HepG2 (cell line): ENCODE results near the gene TRIM37. TPM values are rescaled to one million over a fixed set of nuclear protein-coding genes. Genes with fewer than 3 reads are reported as not detected.
A peak's percentile ranks its signal among the peaks of the same experiment; 100 is the strongest.

Source experiments
- ATAC-seq: fragments of 200-7000 bp; cut with Tn5 transposase; 3 replicates; pipeline ENCODE4 v1.9.1; 2020; ENCODE audit warnings: mild to moderate bottlenecking, moderate library complexity
- BruUV-seq: library from RNA; stranded (reverse); fragments of 400-500 nt; replicated peaks from 2 replicates; lab custom pipeline; 2021; lab: Mats Ljungman, UMichigan
- CTCF ChIA-PET: fragments of 300-600 bp; formaldehyde crosslinking; extraction: SDS; loops from one replicate; lab custom pipeline; 2021; ENCODE audit warnings: low total read pairs, inconsistent platforms, low intra/inter-chr PET ratio; lab: Yijun Ruan, JAX
- POLR2A ChIA-PET: fragments of 350-600 bp; sonication (Branson Sonifier 250); formaldehyde crosslinking; loops from one replicate; lab custom pipeline; 2020; ENCODE audit warnings: antibody characterized with exemption, inconsistent platforms; lab: Yijun Ruan, JAX
- DNase-seq: peaks from one replicate; pipeline ENCODE4 v3.0.0-alpha.2; 2015; ENCODE audit warnings: low spot score
- FAIRE-seq: peaks from 3 replicates; lab custom pipeline; 2011; peaks lifted over from hg19 to GRCh38; lab: Jason Lieb, UNC
- H2AFZ ChIP-seq: one replicate; pipeline ENCODE4 v1.6.1; 2011; ENCODE audit warnings: low read length, inconsistent platforms
- H3K27ac ChIP-seq: fragments of 300-600 bp; 3 replicates; pipeline ENCODE4 v1.8.0; 2011; ENCODE audit warnings: mixed run types, mild to moderate bottlenecking, mixed read lengths, low read length, inconsistent platforms; ENCODE audit not compliant: insufficient read depth; ENCODE audit errors: extremely low read length
- H3K27me3 ChIP-seq, 2 experiments: fragments of 200-600 bp in 1 of 2; 2 replicates in 1 of 2; 3 replicates in 1 of 2; pipeline versions ENCODE4 v1.6.0 to v1.8.0; 2011; ENCODE audit warnings: low read length in 2 of 2, mild to moderate bottlenecking in 2 of 2, moderate library complexity in 2 of 2, inconsistent platforms in 1 of 2; ENCODE audit not compliant: insufficient read depth in 2 of 2, control insufficient read depth in 1 of 2
- H3K36me3 ChIP-seq, 2 experiments: fragments of 200-600 bp in 1 of 2; replicated peaks in 1 of 2; 2 replicates in 1 of 2; 3 replicates in 1 of 2; pipeline versions ENCODE4 v1.5.1 to v1.8.0; 2011; ENCODE audit warnings: low read length in 2 of 2, inconsistent platforms in 1 of 2; ENCODE audit not compliant: insufficient read depth in 2 of 2, control insufficient read depth in 1 of 2
- H3K4me1 ChIP-seq: 2 replicates; pipeline ENCODE4 v1.5.1; 2012; ENCODE audit warnings: low read length, inconsistent platforms; ENCODE audit not compliant: insufficient read depth
- H3K4me2 ChIP-seq: 2 replicates; pipeline ENCODE4 v1.6.0; 2011; ENCODE audit warnings: low read depth, low read length, inconsistent platforms
- H3K4me3 ChIP-seq, 3 experiments: fragments of 200-600 bp in 1 of 3; sonication (generic), shearing (Covaris generic) in 1 of 3; replicated peaks in 1 of 3; 2 replicates each; pipeline ENCODE4 v1.5.1; 2011 to 2016; ENCODE audit warnings: low read length in 3 of 3, inconsistent platforms in 2 of 3, low read depth in 2 of 3, mild to moderate bottlenecking in 2 of 3, control low read depth in 1 of 3, mixed read lengths in 1 of 3; ENCODE audit not compliant: insufficient read depth in 1 of 3
- H3K79me2 ChIP-seq: one replicate; pipeline ENCODE4 v1.6.1; 2011; ENCODE audit warnings: low read length, inconsistent platforms; ENCODE audit not compliant: insufficient read depth
- H3K9ac ChIP-seq: 2 replicates; pipeline ENCODE4 v1.6.0; 2011; ENCODE audit warnings: mild to moderate bottlenecking, low read depth, low read length, inconsistent platforms; ENCODE audit not compliant: insufficient read depth
- H3K9me3 ChIP-seq: 2 replicates; pipeline ENCODE4 v1.5.1; 2012; ENCODE audit warnings: mild to moderate bottlenecking, low read length
- H4K20me1 ChIP-seq: 2 replicates; pipeline ENCODE4 v1.6.0; 2011; ENCODE audit warnings: inconsistent platforms, mild to moderate bottlenecking, low read length, moderate library complexity; ENCODE audit not compliant: insufficient read depth
- FOXK1 ChIP-seq: sonication (generic); formaldehyde crosslinking; IDR thresholded peaks from 2 replicates; pipeline ENCODE4 v1.4.0; 2020; ENCODE audit warnings: low read depth, missing genetic modification reagents, borderline replicate concordance
- GFI1 ChIP-seq: sonication (generic); formaldehyde crosslinking; IDR thresholded peaks from 2 replicates; pipeline ENCODE4 v1.5.0; 2020; ENCODE audit warnings: missing genetic modification reagents, mild to moderate bottlenecking, borderline replicate concordance
- GLI4 ChIP-seq: sonication (generic); formaldehyde crosslinking; IDR thresholded peaks from 2 replicates; pipeline ENCODE4 v1.5.1; 2020; ENCODE audit warnings: missing genetic modification reagents, mild to moderate bottlenecking, moderate library complexity, borderline replicate concordance
- MAFF ChIP-seq: IDR thresholded peaks from 2 replicates; pipeline ENCODE4 v1.6.1; 2011; ENCODE audit warnings: low read depth, low read length, improper control_type of control experiment
- NCOA1 ChIP-seq: sonication (generic); formaldehyde crosslinking; IDR thresholded peaks from 2 replicates; pipeline ENCODE4 v1.9.0; 2021; ENCODE audit warnings: missing genetic modification reagents
- NR2C2 ChIP-seq: sonication (generic); formaldehyde crosslinking; IDR thresholded peaks from 2 replicates; pipeline ENCODE4 v1.4.0; 2020; ENCODE audit warnings: missing genetic modification reagents, mild to moderate bottlenecking, moderate library complexity, borderline replicate concordance
- SNRNP70 ChIP-seq: fragments of 200-400 bp; formaldehyde crosslinking; IDR thresholded peaks from 2 replicates; pipeline ENCODE4 v1.6.1; 2017; ENCODE audit warnings: mild to moderate bottlenecking, low read depth, low read length, moderate library complexity
- YEATS2 ChIP-seq: sonication (generic); formaldehyde crosslinking; IDR thresholded peaks from 2 replicates; pipeline ENCODE4 v1.4.0; 2020; ENCODE audit warnings: missing genetic modification reagents, borderline replicate concordance
- ZMYM4 ChIP-seq: sonication (generic); formaldehyde crosslinking; IDR thresholded peaks from 2 replicates; pipeline ENCODE4 v1.8.1; 2023; ENCODE audit warnings: mild to moderate bottlenecking, missing genetic modification reagents
- ZNF12 ChIP-seq: sonication (generic); formaldehyde crosslinking; IDR thresholded peaks from 2 replicates; pipeline ENCODE4 v1.5.0; 2020; ENCODE audit warnings: missing genetic modification reagents
- ZNF570 ChIP-seq: sonication (generic); formaldehyde crosslinking; IDR thresholded peaks from 2 replicates; pipeline ENCODE4 v1.4.0; 2020; ENCODE audit warnings: mild to moderate bottlenecking, missing genetic modification reagents, borderline replicate concordance
- ZNF672 ChIP-seq: sonication (generic); formaldehyde crosslinking; IDR thresholded peaks from 2 replicates; pipeline ENCODE4 v1.8.1; 2022; ENCODE audit warnings: missing genetic modification reagents
- WGBS: methylation state at CpG from one replicate; pipeline ENCODE4 v1.1.6; 2017; ENCODE audit warnings: low lambda C conversion rate; 5-methylcytosine and 5-hydroxymethylcytosine counted together
- in situ Hi-C: cut with HindIII; loops from 2 replicates; pipeline ENCODE4 v1.10.0; 2017; ENCODE audit warnings: low pct_unique_long_range_greater_than_20kb; ENCODE audit not compliant: extremely low pct_ligation_motif_present
- intact Hi-C: fragments of 100-400 bp; cut with micrococcal nuclease; formaldehyde crosslinking; loops from one replicate; pipeline ENCODE4 v1.10.0; 2022; ENCODE audit not compliant: unreplicated experiment
- polyA plus RNA-seq, 8 experiments: library from polyadenylated mRNA; depleted of rRNA in 3 of 8; stranded (reverse) in 7 of 8; unstranded in 1 of 8; fragments of >200 nt; fragmentation: Illumina TruSeq in 4 of 8; extraction: Trizol in 4 of 8; gene quantifications; 2 replicates each; pipeline versions ENCODE4 v1.2.1 to v1.2.3, GENCODE V29; 2011 to 2016; ENCODE audit warnings: low read depth in 4 of 8, missing spikeins in 1 of 8, mixed read lengths in 1 of 8; ENCODE audit not compliant: insufficient read depth in 1 of 8
- total RNA-seq, 5 experiments: library from RNA; depleted of rRNA; stranded (reverse); fragments of >200 nt; fragmentation: Illumina TruSeq; extraction: Trizol; gene quantifications; 2 replicates each; pipeline ENCODE4 v1.2.3, GENCODE V29; 2016; ENCODE audit warnings: low read depth in 1 of 5
- TF ChIP-seq, protein P1 (sequence below): sonication (generic); formaldehyde crosslinking; IDR thresholded peaks from 2 replicates; pipeline ENCODE4 v1.5.1; 2020; ENCODE audit warnings: mild to moderate bottlenecking, moderate library complexity, missing genetic modification reagents
- TF ChIP-seq, protein P2 (sequence below): IDR thresholded peaks from 2 replicates; pipeline ENCODE4 v1.6.1; 2016; ENCODE audit warnings: mild to moderate bottlenecking, missing biosample characterization, missing genetic modification reagents
- TF ChIP-seq, protein P3 (sequence below): sonication (generic); formaldehyde crosslinking; IDR thresholded peaks from 2 replicates; pipeline ENCODE4 v1.5.0; 2020; ENCODE audit warnings: mild to moderate bottlenecking, missing genetic modification reagents
- TF ChIP-seq, protein P4 (sequence below): sonication (generic); formaldehyde crosslinking; IDR thresholded peaks from 2 replicates; pipeline ENCODE4 v1.5.0; 2020; ENCODE audit warnings: mild to moderate bottlenecking, missing genetic modification reagents
- TF ChIP-seq, protein P5 (sequence below): sonication (generic); formaldehyde crosslinking; IDR thresholded peaks from 2 replicates; pipeline ENCODE4 v1.4.0; 2020; ENCODE audit warnings: missing genetic modification reagents

TRIM37 gene
- total and polyA plus RNA-seq, 2 of the 13 experiments (the other 11 are each of a cell fraction or from before 2014, with no cell fraction given) = 12.4 to 39.1 TPM

DNA sequence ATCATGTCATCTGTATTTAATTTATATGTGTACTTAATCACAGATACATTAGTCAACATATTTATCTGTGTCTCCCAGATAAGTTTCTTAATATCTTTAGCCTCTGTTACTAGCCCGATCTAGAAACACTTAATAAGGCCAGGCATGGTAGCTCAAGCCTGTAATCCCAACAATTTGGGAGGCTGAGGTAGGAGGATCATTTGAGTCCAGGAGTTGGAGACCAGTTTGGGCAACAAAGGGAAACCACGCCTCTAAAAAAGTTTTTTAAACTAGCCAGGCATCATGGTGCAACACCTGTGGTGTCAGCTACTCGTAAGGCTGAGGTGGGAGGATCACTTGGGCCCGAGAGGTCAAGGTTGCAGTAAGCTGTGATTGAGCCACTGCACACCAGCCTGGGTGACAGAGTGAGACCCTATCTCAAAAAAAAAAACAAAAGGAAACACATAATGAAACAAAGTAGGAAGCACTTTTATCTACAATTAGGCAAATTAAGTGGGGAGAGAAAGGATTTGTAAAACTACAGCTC, 39.0 kb upstream of the TRIM37 start:
- H3K4me1 ChIP-seq = peaks cover 40% of the 10 kb centered on the region
- ChIA-PET POLR2A (interaction anchor here (2.2 kb wide), 1 partner anchor 9 kb away, joined by 14 read pairs; the partner anchor contains the start of genes PRR11 and SKA2), CTCF (no interaction called here)
- DNase-seq (peak; percentile 27), FAIRE-seq (no peak), ATAC-seq (0 out of 3 replicates have a peak, but pooled peaks have one; percentile 23)
- no peaks in the 10 kb centered on the region; the same call in 1 of the 2 replicates for H4K20me1 ChIP-seq
- BruUV-seq = no TSS peak
- peaks cover 94% of the 10 kb centered on the region for H3K79me2 ChIP-seq
- H3K9ac ChIP-seq = no peak overlapping the region
- no peak overlapping the region for H3K4me3 ChIP-seq
- in situ Hi-C loops = loop anchor here (5.0 kb wide), 1 partner anchor 38 kb away; the partner anchor contains the start of gene TRIM37
- H2AFZ ChIP-seq = no peak overlapping the region
- WGBS = 83% methylated on average over 4 of the region's 4 CpGs
- H3K9me3 ChIP-seq = no peaks in the 10 kb centered on the region
- H3K36me3 ChIP-seq = peaks cover 5 to 11% of the 10 kb centered on the region in 2 experiments; a peak in 3 of 5 replicates
- intact Hi-C loops = no loop called here
- no peak overlapping the region for H3K4me2 ChIP-seq
- H3K27ac ChIP-seq = no peak overlapping the region
- H3K27me3 ChIP-seq = no peaks in the 10 kb centered on the region
- TF ChIP-seq NCOA1 (CRISPR knock-in tag) = no peak
- TF ChIP-seq GFI1 (CRISPR knock-in tag) = peak; percentile 72
- no peak for TF ChIP-seq MAFF
- no peak for TF ChIP-seq YEATS2
- TF ChIP-seq GLI4 = no peak
- TF ChIP-seq, protein P1, sequence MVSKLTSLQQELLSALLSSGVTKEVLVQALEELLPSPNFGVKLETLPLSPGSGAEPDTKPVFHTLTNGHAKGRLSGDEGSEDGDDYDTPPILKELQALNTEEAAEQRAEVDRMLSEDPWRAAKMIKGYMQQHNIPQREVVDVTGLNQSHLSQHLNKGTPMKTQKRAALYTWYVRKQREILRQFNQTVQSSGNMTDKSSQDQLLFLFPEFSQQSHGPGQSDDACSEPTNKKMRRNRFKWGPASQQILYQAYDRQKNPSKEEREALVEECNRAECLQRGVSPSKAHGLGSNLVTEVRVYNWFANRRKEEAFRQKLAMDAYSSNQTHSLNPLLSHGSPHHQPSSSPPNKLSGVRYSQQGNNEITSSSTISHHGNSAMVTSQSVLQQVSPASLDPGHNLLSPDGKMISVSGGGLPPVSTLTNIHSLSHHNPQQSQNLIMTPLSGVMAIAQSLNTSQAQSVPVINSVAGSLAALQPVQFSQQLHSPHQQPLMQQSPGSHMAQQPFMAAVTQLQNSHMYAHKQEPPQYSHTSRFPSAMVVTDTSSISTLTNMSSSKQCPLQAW (CRISPR knock-in tag) = 0 out of 2 replicates have a peak, but pooled peaks have one; percentile 18
- TF ChIP-seq, protein P2, sequence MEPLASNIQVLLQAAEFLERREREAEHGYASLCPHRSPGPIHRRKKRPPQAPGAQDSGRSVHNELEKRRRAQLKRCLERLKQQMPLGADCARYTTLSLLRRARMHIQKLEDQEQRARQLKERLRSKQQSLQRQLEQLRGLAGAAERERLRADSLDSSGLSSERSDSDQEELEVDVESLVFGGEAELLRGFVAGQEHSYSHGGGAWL = no peak
- TF ChIP-seq, protein P3, sequence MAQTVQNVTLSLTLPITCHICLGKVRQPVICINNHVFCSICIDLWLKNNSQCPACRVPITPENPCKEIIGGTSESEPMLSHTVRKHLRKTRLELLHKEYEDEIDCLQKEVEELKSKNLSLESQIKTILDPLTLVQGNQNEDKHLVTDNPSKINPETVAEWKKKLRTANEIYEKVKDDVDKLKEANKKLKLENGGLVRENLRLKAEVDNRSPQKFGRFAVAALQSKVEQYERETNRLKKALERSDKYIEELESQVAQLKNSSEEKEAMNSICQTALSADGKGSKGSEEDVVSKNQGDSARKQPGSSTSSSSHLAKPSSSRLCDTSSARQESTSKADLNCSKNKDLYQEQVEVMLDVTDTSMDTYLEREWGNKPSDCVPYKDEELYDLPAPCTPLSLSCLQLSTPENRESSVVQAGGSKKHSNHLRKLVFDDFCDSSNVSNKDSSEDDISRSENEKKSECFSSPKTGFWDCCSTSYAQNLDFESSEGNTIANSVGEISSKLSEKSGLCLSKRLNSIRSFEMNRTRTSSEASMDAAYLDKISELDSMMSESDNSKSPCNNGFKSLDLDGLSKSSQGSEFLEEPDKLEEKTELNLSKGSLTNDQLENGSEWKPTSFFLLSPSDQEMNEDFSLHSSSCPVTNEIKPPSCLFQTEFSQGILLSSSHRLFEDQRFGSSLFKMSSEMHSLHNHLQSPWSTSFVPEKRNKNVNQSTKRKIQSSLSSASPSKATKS = no peak
- no peak for TF ChIP-seq ZNF12 (CRISPR knock-in tag)
- peak; percentile 39; the same call in 1 of the 2 replicates for TF ChIP-seq NR2C2 (CRISPR knock-in tag)
- TF ChIP-seq ZMYM4 (CRISPR knock-in tag) = peak; percentile 60
- no peak for TF ChIP-seq FOXK1 (CRISPR knock-in tag)
- no peak for TF ChIP-seq ZNF672 (CRISPR knock-in tag)
- TF ChIP-seq, protein P4, sequence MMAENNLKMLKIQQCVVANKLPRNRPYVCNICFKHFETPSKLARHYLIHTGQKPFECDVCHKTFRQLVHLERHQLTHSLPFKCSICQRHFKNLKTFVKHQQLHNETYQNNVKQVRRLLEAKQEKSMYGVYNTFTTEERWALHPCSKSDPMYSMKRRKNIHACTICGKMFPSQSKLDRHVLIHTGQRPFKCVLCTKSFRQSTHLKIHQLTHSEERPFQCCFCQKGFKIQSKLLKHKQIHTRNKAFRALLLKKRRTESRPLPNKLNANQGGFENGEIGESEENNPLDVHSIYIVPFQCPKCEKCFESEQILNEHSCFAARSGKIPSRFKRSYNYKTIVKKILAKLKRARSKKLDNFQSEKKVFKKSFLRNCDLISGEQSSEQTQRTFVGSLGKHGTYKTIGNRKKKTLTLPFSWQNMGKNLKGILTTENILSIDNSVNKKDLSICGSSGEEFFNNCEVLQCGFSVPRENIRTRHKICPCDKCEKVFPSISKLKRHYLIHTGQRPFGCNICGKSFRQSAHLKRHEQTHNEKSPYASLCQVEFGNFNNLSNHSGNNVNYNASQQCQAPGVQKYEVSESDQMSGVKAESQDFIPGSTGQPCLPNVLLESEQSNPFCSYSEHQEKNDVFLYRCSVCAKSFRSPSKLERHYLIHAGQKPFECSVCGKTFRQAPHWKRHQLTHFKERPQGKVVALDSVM (CRISPR knock-in tag) = peak; percentile 95
- no peak for TF ChIP-seq ZNF570 (CRISPR knock-in tag)
- TF ChIP-seq, protein P5, sequence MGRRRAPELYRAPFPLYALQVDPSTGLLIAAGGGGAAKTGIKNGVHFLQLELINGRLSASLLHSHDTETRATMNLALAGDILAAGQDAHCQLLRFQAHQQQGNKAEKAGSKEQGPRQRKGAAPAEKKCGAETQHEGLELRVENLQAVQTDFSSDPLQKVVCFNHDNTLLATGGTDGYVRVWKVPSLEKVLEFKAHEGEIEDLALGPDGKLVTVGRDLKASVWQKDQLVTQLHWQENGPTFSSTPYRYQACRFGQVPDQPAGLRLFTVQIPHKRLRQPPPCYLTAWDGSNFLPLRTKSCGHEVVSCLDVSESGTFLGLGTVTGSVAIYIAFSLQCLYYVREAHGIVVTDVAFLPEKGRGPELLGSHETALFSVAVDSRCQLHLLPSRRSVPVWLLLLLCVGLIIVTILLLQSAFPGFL (CRISPR knock-in tag) = no peak
- no peak for TF ChIP-seq SNRNP70
